Activated T-helper 2 cell treated with anti-CD3 and anti-CD28 coated beads, Interferon-gamma antibody, Interleukin-2, Interleukin-4, amounts not matched to agents 10 μg/mL and 5 μg/mL and 100 μg/mL, durations not matched to agents 14 hours and 24 hours and 36 hours (primary cell): ENCODE measurements around the gene CNPY1. TPM values are rescaled to one million over a fixed set of nuclear protein-coding genes. Genes with fewer than 3 reads are reported as not detected.

Experiments used
- DNase-seq: peaks from one replicate; pipeline ENCODE4 v3.0.0; 2021; ENCODE audit warnings: low spot score
- H3K27ac Mint-ChIP-seq: one replicate; pipeline ENCODE4 v1.8.0; 2021; ENCODE audit warnings: mixed read lengths
- H3K27me3 Mint-ChIP-seq: one replicate; pipeline ENCODE4 v1.8.0; 2021; ENCODE audit warnings: low read depth, mixed read lengths
- H3K36me3 Mint-ChIP-seq: one replicate; pipeline ENCODE4 v1.8.0; 2021; ENCODE audit warnings: low read depth, mixed read lengths
- H3K4me1 Mint-ChIP-seq: one replicate; pipeline ENCODE4 v1.8.0; 2021; ENCODE audit warnings: low read depth, mixed read lengths
- H3K4me3 Mint-ChIP-seq: one replicate; pipeline ENCODE4 v1.8.0; 2021; ENCODE audit warnings: low read depth, mild to moderate bottlenecking, moderate library complexity, mixed read lengths
- H3K9me3 Mint-ChIP-seq: one replicate; pipeline ENCODE4 v1.8.0; 2021; ENCODE audit warnings: mixed read lengths
- intact Hi-C: fragments of 100-400 bp; cut with micrococcal nuclease; formaldehyde crosslinking; loops from one replicate; pipeline ENCODE4 v1.15.1; 2023
- total RNA-seq: library from RNA; stranded (reverse); gene quantifications from 2 replicates; pipeline ENCODE4 v1.2.3, GENCODE V29; 2022

Gene CNPY1
- total RNA-seq, 1 donor from 2014 or later: not detected

GRCh38 chr7:155456738-155457543 is 89.4 kb downstream of the CNPY1 start:
- Mint-ChIP-seq H3K27me3 (peaks cover 68% of the 10 kb centered on the region), H3K4me3 (peak overlapping the region; percentile 37), H3K4me1 (peaks cover 9% of the 10 kb centered on the region), H3K36me3 (peaks cover 3% of the 10 kb centered on the region), H3K9me3 (no peaks in the 10 kb centered on the region), H3K27ac (peak overlapping the region; percentile 67)
- intact Hi-C loops: loop anchor here (5.0 kb wide), 1 partner anchor 1560 kb away; no protein-coding TSS in a partner anchor
- DNase-seq: no peak

GRCh38 chr7:155455776-155456737 is 90.3 kb downstream of the CNPY1 start:
- peaks cover 68% of the 10 kb centered on the region for H3K27me3 Mint-ChIP-seq
- H3K27ac Mint-ChIP-seq: peak overlapping the region; percentile 38
- no peak overlapping the region for H3K4me3 Mint-ChIP-seq
- no peak for DNase-seq
- peaks cover 9% of the 10 kb centered on the region for H3K4me1 Mint-ChIP-seq
- H3K9me3 Mint-ChIP-seq: no peaks in the 10 kb centered on the region
- intact Hi-C loops: loop anchor here (2.0 to 5.0 kb wide), 3 partner anchors 53 to 1561 kb away; no protein-coding TSS in a partner anchor
- peaks cover 3% of the 10 kb centered on the region for H3K36me3 Mint-ChIP-seq

- Mint-ChIP-seq H3K27ac (no peak overlapping the region), H3K4me3 (no peak overlapping the region)
- intact Hi-C loops: loop anchor here (2.0 to 5.0 kb wide), 3 partner anchors 54 to 1562 kb away; no protein-coding TSS in a partner anchor
These were observed 91.1 kb downstream of the CNPY1 start for GRCh38 chr7:155455132-155455693.

GRCh38 chr7:155454183-155455112 is 91.9 kb downstream of the CNPY1 start:
- H3K27ac Mint-ChIP-seq: no peak overlapping the region
- intact Hi-C loops: loop anchor here (2.0 to 5.0 kb wide), 5 partner anchors 54 to 1563 kb away; partner anchors contain the start of gene SHH
- H3K4me1 Mint-ChIP-seq: peaks cover 9% of the 10 kb centered on the region
- no peak for DNase-seq
- peaks cover 61% of the 10 kb centered on the region for H3K27me3 Mint-ChIP-seq
- no peak overlapping the region for H3K4me3 Mint-ChIP-seq
- no peaks in the 10 kb centered on the region for H3K9me3 Mint-ChIP-seq
- H3K36me3 Mint-ChIP-seq: peaks cover 3% of the 10 kb centered on the region

More at GRCh38 chr7:155455132-155455693, 91.1 kb downstream of the CNPY1 start:
- DNase-seq: no peak
- Mint-ChIP-seq H3K27me3 (peaks cover 69% of the 10 kb centered on the region), H3K9me3 (no peaks in the 10 kb centered on the region), H3K36me3 (peaks cover 3% of the 10 kb centered on the region), H3K4me1 (peaks cover 9% of the 10 kb centered on the region)

- Mint-ChIP-seq H3K36me3 (peaks cover 3% of the 10 kb centered on the region), H3K9me3 (no peaks in the 10 kb centered on the region), H3K27ac (no peak overlapping the region), H3K4me1 (peaks cover 7% of the 10 kb centered on the region), H3K4me3 (no peak overlapping the region), H3K27me3 (peaks cover 64% of the 10 kb centered on the region)
- intact Hi-C loops: loop anchor here (2.0 to 5.0 kb wide), 5 partner anchors 13 to 1551 kb away; partner anchors contain the start of gene SHH
- no peak for DNase-seq
These were observed 92.8 kb downstream of the CNPY1 start for GRCh38 chr7:155453296-155454182.

GRCh38 chr7:155452505-155453295 is 93.7 kb downstream of the CNPY1 start:
- no peaks in the 10 kb centered on the region for H3K9me3 Mint-ChIP-seq
- peaks cover 7% of the 10 kb centered on the region for H3K4me1 Mint-ChIP-seq
- peaks cover 3% of the 10 kb centered on the region for H3K36me3 Mint-ChIP-seq
- H3K27ac Mint-ChIP-seq: no peak overlapping the region
- peaks cover 69% of the 10 kb centered on the region for H3K27me3 Mint-ChIP-seq
- intact Hi-C loops: loop anchor here (2.0 to 5.0 kb wide), 3 partner anchors 14 to 360 kb away; partner anchors contain the start of gene SHH
- DNase-seq: no peak
- H3K4me3 Mint-ChIP-seq: no peak overlapping the region

GRCh38 chr7:155451840-155452239 is 94.5 kb downstream of the CNPY1 start:
- DNase-seq: no peak
- Mint-ChIP-seq H3K4me1 (peaks cover 5% of the 10 kb centered on the region), H3K27ac (no peak overlapping the region), H3K36me3 (peaks cover 3% of the 10 kb centered on the region), H3K4me3 (no peak overlapping the region), H3K9me3 (no peaks in the 10 kb centered on the region), H3K27me3 (peaks cover 75% of the 10 kb centered on the region)
- intact Hi-C loops: loop anchor here (2.0 to 5.0 kb wide), 3 partner anchors 15 to 360 kb away; partner anchors contain the start of gene SHH

Other genes starting within 250 kb of the CNPY1 start
- 197 and 198 TPM in 2 replicates for gene INSIG1, start 248.7 kb downstream of the CNPY1 start, total RNA-seq
- not detected in 2 replicates for gene EN2, start 88.4 kb downstream of the CNPY1 start, total RNA-seq
- 79.8 and 80.3 TPM in 2 replicates for gene RBM33, start 98.1 kb upstream of the CNPY1 start, total RNA-seq